SK-N-SH (cell line): Measurements from ENCODE around the gene PRG2. TPM values are rescaled to one million over a fixed set of nuclear protein-coding genes. Genes with fewer than 3 reads are reported as not detected.

Experiments
- CTCF ChIA-PET: fragments of 300-600, 350-600 bp; formaldehyde crosslinking; extraction: SDS; loops from one replicate; lab custom pipeline; 2021; lab: Yijun Ruan, JAX
- POLR2A ChIA-PET: fragments of 350-600 bp; sonication (Branson Sonifier 250); formaldehyde crosslinking; extraction: SDS; loops from one replicate; lab custom pipeline; 2020; ENCODE audit warnings: antibody characterized with exemption, inconsistent platforms; lab: Yijun Ruan, JAX
- DNase-seq: peaks from one replicate; pipeline ENCODE4 v3.0.0; 2012
- H2AFZ ChIP-seq: fragments of 200-600 bp; sonication (generic); 2 replicates; pipeline ENCODE4 v1.8.1; 2016; ENCODE audit warnings: antibody characterized with exemption, mild to moderate bottlenecking, low read depth
- H3F3A ChIP-seq: fragments of 200-600 bp; sonication (generic); replicated peaks from 2 replicates; pipeline ENCODE3; 2016; ENCODE audit warnings: antibody characterized with exemption, mild to moderate bottlenecking; ENCODE audit not compliant: insufficient read depth
- H3K27ac ChIP-seq, 2 experiments: fragments of 200-500 bp in 1 of 2; fragments of 200-600 bp in 1 of 2; sonication (Bioruptor generic) in 1 of 2; sonication (generic), shearing (Covaris generic) in 1 of 2; 2 replicates each; pipeline versions ENCODE4 v1.5.1 to v1.6.1; 2014 to 2016; ENCODE audit warnings: low read depth in 2 of 2, inconsistent platforms in 1 of 2, low read length in 1 of 2, mild to moderate bottlenecking in 1 of 2, mixed read lengths in 1 of 2
- H3K27me3 ChIP-seq: fragments of 200-600 bp; sonication (generic), shearing (Covaris generic); 2 replicates; pipeline ENCODE4 v1.6.1; 2016; ENCODE audit warnings: mixed run types; ENCODE audit not compliant: insufficient read depth
- H3K36me3 ChIP-seq, 2 experiments: fragments of 200-500 bp in 1 of 2; fragments of 200-600 bp in 1 of 2; sonication (Bioruptor generic) in 1 of 2; sonication (generic) in 1 of 2; replicated peaks in 1 of 2; 2 replicates each; pipeline versions ENCODE3 to v1.5.1; 2014 to 2016; ENCODE audit warnings: low read length in 1 of 2, mild to moderate bottlenecking in 1 of 2; ENCODE audit not compliant: insufficient read depth in 2 of 2, control insufficient read depth in 1 of 2
- H3K4me1 ChIP-seq, 2 experiments: fragments of 200-500 bp in 1 of 2; fragments of 200-600 bp in 1 of 2; sonication (Bioruptor generic) in 1 of 2; sonication (generic), shearing (Covaris generic) in 1 of 2; 2 replicates each; pipeline versions ENCODE4 v1.5.1 to v1.6.1; 2014 to 2016; ENCODE audit warnings: low read depth in 1 of 2, low read length in 1 of 2, mixed run types in 1 of 2; ENCODE audit not compliant: insufficient read depth in 2 of 2, control insufficient read depth in 1 of 2
- H3K4me2 ChIP-seq: fragments of 200-600 bp; sonication (generic), shearing (Covaris generic); 2 replicates; pipeline ENCODE4 v1.6.1; 2017; ENCODE audit warnings: mixed run types
- H3K4me3 ChIP-seq, 2 experiments: fragments of 200-500 bp in 1 of 2; fragments of 200-600 bp in 1 of 2; sonication (Bioruptor generic) in 1 of 2; sonication (generic), shearing (Covaris generic) in 1 of 2; 2 replicates each; pipeline versions ENCODE4 v1.5.1 to v1.8.1; 2014 to 2016; ENCODE audit warnings: low read depth in 2 of 2, inconsistent platforms in 1 of 2, low read length in 1 of 2, mild to moderate bottlenecking in 1 of 2, mixed read lengths in 1 of 2, moderate library complexity in 1 of 2
- H3K79me2 ChIP-seq: fragments of 200-600 bp; sonication (generic); 2 replicates; pipeline ENCODE4 v1.8.1; 2017; ENCODE audit warnings: mild to moderate bottlenecking; ENCODE audit not compliant: insufficient read depth
- H3K9ac ChIP-seq: fragments of 200-600 bp; sonication (generic); 2 replicates; pipeline ENCODE4 v1.6.1; 2017; ENCODE audit warnings: mixed run types
- H3K9me2 ChIP-seq: fragments of 200-600 bp; sonication (generic); 2 replicates; pipeline ENCODE4 v1.6.1; 2017; ENCODE audit warnings: mixed run types
- H3K9me3 ChIP-seq: fragments of 200-600 bp; sonication (generic); 2 replicates; pipeline ENCODE4 v1.6.1; 2017; ENCODE audit warnings: mixed run types, mild to moderate bottlenecking, moderate library complexity
- H4K20me1 ChIP-seq: fragments of 200-600 bp; sonication (generic); 2 replicates; pipeline ENCODE4 v1.6.1; 2017; ENCODE audit warnings: mild to moderate bottlenecking, mixed run types; ENCODE audit not compliant: insufficient read depth
- CTCF ChIP-seq: fragments of 200-600 bp; sonication (generic); IDR thresholded peaks from 2 replicates; pipeline ENCODE4 v1.6.1; 2017; ENCODE audit warnings: antibody characterized with exemption, mild to moderate bottlenecking, moderate library complexity
- ELF1 ChIP-seq: IDR thresholded peaks from 2 replicates; pipeline ENCODE4 v1.4.0; 2012
- EZH2phosphoT487 ChIP-seq: fragments of 200-600 bp; sonication (generic); IDR thresholded peaks from 2 replicates; pipeline ENCODE4 v1.6.1; 2017; ENCODE audit warnings: low read depth, mixed run types, mild to moderate bottlenecking, antibody characterized with exemption, moderate library complexity, borderline replicate concordance
- FOSL2 ChIP-seq: IDR thresholded peaks from 2 replicates; pipeline ENCODE4 v1.4.0; 2012; ENCODE audit warnings: low read depth, mild to moderate bottlenecking, moderate library complexity, borderline replicate concordance
- GABPA ChIP-seq: IDR thresholded peaks from 2 replicates; pipeline ENCODE4 v1.4.0; 2012; ENCODE audit warnings: low read depth, mild to moderate bottlenecking
- GATA2 ChIP-seq: sonication (generic); formaldehyde crosslinking; IDR thresholded peaks from 2 replicates; pipeline ENCODE4 v1.5.0; 2020; ENCODE audit warnings: mild to moderate bottlenecking, missing genetic modification reagents
- IRF3 ChIP-seq: fragments of 150-350 bp; IDR thresholded peaks from 2 replicates; pipeline ENCODE4 v1.6.1; 2016; ENCODE audit warnings: mild to moderate bottlenecking, low read depth, low read length
- MEF2A ChIP-seq: IDR thresholded peaks from 2 replicates; pipeline ENCODE4 v1.4.0; 2012; ENCODE audit warnings: low read depth, borderline replicate concordance
- MXI1 ChIP-seq: IDR thresholded peaks from 2 replicates; pipeline ENCODE4 v1.6.1; 2012; ENCODE audit warnings: mild to moderate bottlenecking, low read depth, low read length, improper control_type of control experiment
- NRF1 ChIP-seq: IDR thresholded peaks from 2 replicates; pipeline ENCODE4 v1.6.1; 2012; ENCODE audit warnings: low read depth, mild to moderate bottlenecking, low read length
- POLR2AphosphoS5 ChIP-seq: IDR thresholded peaks from 2 replicates; pipeline ENCODE4 v1.6.1; 2012; ENCODE audit warnings: low read depth, low read length
- RAD21 ChIP-seq: IDR thresholded peaks from 2 replicates; pipeline ENCODE4 v1.6.1; 2012; ENCODE audit warnings: mild to moderate bottlenecking, low read length
- RXRA ChIP-seq: IDR thresholded peaks from 2 replicates; pipeline ENCODE4 v1.4.0; 2012; ENCODE audit warnings: low read depth, mild to moderate bottlenecking, borderline replicate concordance
- SIN3A ChIP-seq: IDR thresholded peaks from 2 replicates; pipeline ENCODE4 v1.6.1; 2012; ENCODE audit warnings: low read depth, mild to moderate bottlenecking, low read length, moderate library complexity, borderline replicate concordance
- TCF12 ChIP-seq: IDR thresholded peaks from 2 replicates; pipeline ENCODE4 v1.4.0; 2012
- TEAD4 ChIP-seq: IDR thresholded peaks from 2 replicates; pipeline ENCODE4 v1.4.0; 2012; ENCODE audit warnings: mild to moderate bottlenecking, borderline replicate concordance; ENCODE audit not compliant: insufficient read depth
- USF1 ChIP-seq: IDR thresholded peaks from 2 replicates; pipeline ENCODE4 v1.4.0; 2012; ENCODE audit warnings: low read depth, borderline replicate concordance
- USF2 ChIP-seq: fragments of 150-350 bp; IDR thresholded peaks from 2 replicates; pipeline ENCODE4 v1.6.1; 2017; ENCODE audit warnings: antibody characterized with exemption, low read length, low read depth, borderline replicate concordance
- YY1 ChIP-seq: IDR thresholded peaks from 2 replicates; pipeline ENCODE4 v1.4.0; 2012; ENCODE audit warnings: low read depth, mild to moderate bottlenecking
- WGBS: methylation state at CpG from one replicate; pipeline ENCODE4 v1.1.6; 2017; ENCODE audit warnings: low lambda C conversion rate; 5-methylcytosine and 5-hydroxymethylcytosine counted together
- polyA plus RNA-seq, 3 experiments: library from polyadenylated mRNA; depleted of rRNA; stranded (reverse); fragments of >200 nt; gene quantifications; 2 replicates each; pipeline ENCODE4 v1.2.3, GENCODE V29; 2012

Gene PRG2
- polyA plus RNA-seq, 1 of the 3 experiments (the other 2 are of a cell fraction), result not detected

- no peaks in the 10 kb centered on the region for H3K79me2 ChIP-seq
- TF ChIP-seq IRF3, result no peak
- no peak for TF ChIP-seq TEAD4
- no peak for TF ChIP-seq RAD21
- no peak for TF ChIP-seq GABPA
- no peak for TF ChIP-seq EZH2phosphoT487
- no peak for TF ChIP-seq ELF1
- TF ChIP-seq TCF12, result no peak
- TF ChIP-seq RXRA, result no peak
- TF ChIP-seq MEF2A, result no peak
- no peak for TF ChIP-seq MXI1
- H3K9me2 ChIP-seq, result no peaks in the 10 kb centered on the region
Measured at GRCh38 chr11:57364851-57365660, 25.4 kb downstream of the PRG2 start.

GRCh38 chr11:57363131-57364080, 27.0 kb downstream of the PRG2 start:
- 39% methylated on average over 6 of the region's 7 CpGs for WGBS
- no peak overlapping the region for H2AFZ ChIP-seq
- no peaks in the 10 kb centered on the region; a peak in 1 of 4 replicates for H3K4me1 ChIP-seq
- H3K9me3 ChIP-seq, result no peaks in the 10 kb centered on the region
- no peak overlapping the region for H3K9ac ChIP-seq
- no peaks in the 10 kb centered on the region for H3F3A ChIP-seq
- no peaks in the 10 kb centered on the region for H4K20me1 ChIP-seq
- no peaks in the 10 kb centered on the region for H3K79me2 ChIP-seq
- ChIA-PET CTCF (interaction anchor here (1.2 to 7.1 kb wide), 5 partner anchors 14 to 117 kb away, joined by 3 to 33 read pairs (median 8); no protein-coding TSS in a partner anchor), POLR2A (no interaction called here)
- no peak for DNase-seq
- H3K27ac ChIP-seq, result no peak overlapping the region
- no peak overlapping the region for H3K4me3 ChIP-seq
- no peaks in the 10 kb centered on the region for H3K36me3 ChIP-seq
- no peaks in the 10 kb centered on the region for H3K9me2 ChIP-seq
- no peak overlapping the region for H3K4me2 ChIP-seq
- 0 out of 2 replicates have a peak, but pooled peaks cover 8% of the 10 kb centered on the region for H3K27me3 ChIP-seq
- TF ChIP-seq YY1, result no peak
- no peak for TF ChIP-seq SIN3A
- no peak for TF ChIP-seq EZH2phosphoT487
- TF ChIP-seq USF1, result no peak
- no peak for TF ChIP-seq USF2
- TF ChIP-seq RXRA, result no peak
- TF ChIP-seq FOSL2, result no peak
- TF ChIP-seq MEF2A, result no peak
- TF ChIP-seq GATA2 (CRISPR knock-in tag), result no peak
- no peak for TF ChIP-seq NRF1
- TF ChIP-seq POLR2AphosphoS5, result no peak
- TF ChIP-seq CTCF, result no peak
- TF ChIP-seq GABPA, result no peak

More at GRCh38 chr11:57364851-57365660, 25.4 kb downstream of the PRG2 start:
- H3K4me1 ChIP-seq, result no peaks in the 10 kb centered on the region
- no peak overlapping the region for H3K4me3 ChIP-seq
- H3K27ac ChIP-seq, result no peak overlapping the region
- H3K36me3 ChIP-seq, result no peaks in the 10 kb centered on the region
- H3F3A ChIP-seq, result no peaks in the 10 kb centered on the region
- H3K9me3 ChIP-seq, result no peaks in the 10 kb centered on the region
- H3K9ac ChIP-seq, result no peak overlapping the region
- H3K27me3 ChIP-seq, result 0 out of 2 replicates have a peak, but pooled peaks cover 8% of the 10 kb centered on the region
- WGBS, result 60% methylated on average over 9 of the region's 9 CpGs
- no peak overlapping the region for H2AFZ ChIP-seq
- H4K20me1 ChIP-seq, result no peaks in the 10 kb centered on the region
- no peak overlapping the region for H3K4me2 ChIP-seq
- ChIA-PET CTCF (interaction anchor here (1.3 to 7.1 kb wide), 2 partner anchors 20 to 115 kb away, joined by 3 to 33 read pairs; no protein-coding TSS in a partner anchor), POLR2A (no interaction called here)
- no peak for DNase-seq
